Measurements from ENCODE around the gene SLC25A20.

The SLC25A20 gene

DNA sequence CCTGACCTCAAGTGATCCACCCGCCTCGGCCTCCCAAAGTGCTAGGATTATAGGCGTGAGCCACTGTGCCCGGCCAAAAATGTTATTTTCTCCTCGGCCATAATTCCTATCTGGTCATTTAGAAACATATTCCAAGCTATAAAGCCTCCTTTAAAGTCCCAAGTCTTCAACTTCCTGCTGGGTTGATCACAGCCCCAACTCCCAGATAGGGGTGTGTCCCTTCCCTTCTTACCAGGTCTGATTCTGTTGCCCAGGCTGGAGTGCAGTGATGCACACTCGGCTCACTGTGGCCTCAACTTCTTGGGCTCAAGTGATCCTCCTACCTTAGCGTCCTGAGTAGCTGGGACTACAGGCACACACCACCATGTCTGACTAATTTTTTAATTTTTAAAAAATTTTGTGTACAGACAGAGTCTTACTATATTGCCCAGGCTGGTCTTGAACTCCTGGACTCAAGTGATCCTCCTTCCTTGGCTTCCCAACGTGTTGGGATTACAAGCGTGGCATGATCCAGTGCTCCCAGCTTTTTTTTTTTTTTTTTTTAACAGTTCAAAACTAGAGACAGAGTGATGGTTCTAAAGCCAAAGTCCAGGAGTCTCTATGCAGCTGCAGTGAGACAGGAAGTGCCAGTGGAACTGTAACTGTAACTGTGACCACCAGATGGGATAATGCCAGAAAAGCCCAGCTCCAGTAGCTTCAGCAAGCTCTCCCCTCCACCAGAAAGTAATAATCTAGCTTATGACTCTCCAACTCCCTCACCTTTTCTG lies 42.8 kb downstream of the SLC25A20 start:
- no peak for TF ChIP-seq NFIC (IDR thresholded peaks at IDR 0.05)
- no peak for TF ChIP-seq CREB1 (IDR thresholded peaks at IDR 0.05; ENCODE audit: low read depth)
- TF ChIP-seq TAF1 (IDR thresholded peaks at IDR 0.05; ENCODE audit: low read depth): no peak
- no peak for TF ChIP-seq RAD21 (IDR thresholded peaks at IDR 0.05; ENCODE audit: low read depth)
- TF ChIP-seq FOXM1 (IDR thresholded peaks at IDR 0.05; ENCODE audit: borderline replicate concordance, low read depth): no peak
- TF ChIP-seq, protein P1, sequence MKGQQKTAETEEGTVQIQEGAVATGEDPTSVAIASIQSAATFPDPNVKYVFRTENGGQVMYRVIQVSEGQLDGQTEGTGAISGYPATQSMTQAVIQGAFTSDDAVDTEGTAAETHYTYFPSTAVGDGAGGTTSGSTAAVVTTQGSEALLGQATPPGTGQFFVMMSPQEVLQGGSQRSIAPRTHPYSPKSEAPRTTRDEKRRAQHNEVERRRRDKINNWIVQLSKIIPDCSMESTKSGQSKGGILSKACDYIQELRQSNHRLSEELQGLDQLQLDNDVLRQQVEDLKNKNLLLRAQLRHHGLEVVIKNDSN (IDR thresholded peaks at IDR 0.05): no peak
- no peak for TF ChIP-seq EGR1 (IDR thresholded peaks at IDR 0.05)
- TF ChIP-seq YY1 (IDR thresholded peaks at IDR 0.05; ENCODE audit: low read depth): no peak
- no peak for TF ChIP-seq TCF12 (IDR thresholded peaks at IDR 0.05; ENCODE audit: low read depth)
- no peak for TF ChIP-seq CEBPB (IDR thresholded peaks at IDR 0.05)
- TF ChIP-seq, protein P2, sequence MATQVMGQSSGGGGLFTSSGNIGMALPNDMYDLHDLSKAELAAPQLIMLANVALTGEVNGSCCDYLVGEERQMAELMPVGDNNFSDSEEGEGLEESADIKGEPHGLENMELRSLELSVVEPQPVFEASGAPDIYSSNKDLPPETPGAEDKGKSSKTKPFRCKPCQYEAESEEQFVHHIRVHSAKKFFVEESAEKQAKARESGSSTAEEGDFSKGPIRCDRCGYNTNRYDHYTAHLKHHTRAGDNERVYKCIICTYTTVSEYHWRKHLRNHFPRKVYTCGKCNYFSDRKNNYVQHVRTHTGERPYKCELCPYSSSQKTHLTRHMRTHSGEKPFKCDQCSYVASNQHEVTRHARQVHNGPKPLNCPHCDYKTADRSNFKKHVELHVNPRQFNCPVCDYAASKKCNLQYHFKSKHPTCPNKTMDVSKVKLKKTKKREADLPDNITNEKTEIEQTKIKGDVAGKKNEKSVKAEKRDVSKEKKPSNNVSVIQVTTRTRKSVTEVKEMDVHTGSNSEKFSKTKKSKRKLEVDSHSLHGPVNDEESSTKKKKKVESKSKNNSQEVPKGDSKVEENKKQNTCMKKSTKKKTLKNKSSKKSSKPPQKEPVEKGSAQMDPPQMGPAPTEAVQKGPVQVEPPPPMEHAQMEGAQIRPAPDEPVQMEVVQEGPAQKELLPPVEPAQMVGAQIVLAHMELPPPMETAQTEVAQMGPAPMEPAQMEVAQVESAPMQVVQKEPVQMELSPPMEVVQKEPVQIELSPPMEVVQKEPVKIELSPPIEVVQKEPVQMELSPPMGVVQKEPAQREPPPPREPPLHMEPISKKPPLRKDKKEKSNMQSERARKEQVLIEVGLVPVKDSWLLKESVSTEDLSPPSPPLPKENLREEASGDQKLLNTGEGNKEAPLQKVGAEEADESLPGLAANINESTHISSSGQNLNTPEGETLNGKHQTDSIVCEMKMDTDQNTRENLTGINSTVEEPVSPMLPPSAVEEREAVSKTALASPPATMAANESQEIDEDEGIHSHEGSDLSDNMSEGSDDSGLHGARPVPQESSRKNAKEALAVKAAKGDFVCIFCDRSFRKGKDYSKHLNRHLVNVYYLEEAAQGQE (IDR thresholded peaks at IDR 0.05; ENCODE audit: low read depth): no peak

DNA sequence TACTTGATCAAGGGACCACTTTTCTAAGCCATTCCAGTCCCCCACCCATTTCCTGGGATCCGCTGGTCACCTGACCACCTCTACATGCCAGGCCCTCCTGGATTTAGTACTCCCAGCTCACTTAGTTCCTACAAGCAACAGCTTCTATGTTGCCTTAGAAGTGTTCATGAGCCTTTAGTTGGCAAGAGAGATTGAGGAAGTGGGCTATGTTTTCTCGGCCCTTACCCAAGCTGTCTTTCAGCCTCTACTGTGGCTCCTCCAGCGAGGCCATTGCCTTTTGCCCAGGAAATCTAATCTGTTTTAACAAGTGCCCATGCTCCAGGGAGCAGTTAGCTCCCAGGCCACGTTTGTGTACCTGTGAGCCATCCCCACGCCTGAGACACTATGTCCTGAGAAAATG lies 46.5 kb downstream of the SLC25A20 start:
- TF ChIP-seq TAF1 (IDR thresholded peaks at IDR 0.05; ENCODE audit: low read depth) (no peak), ZBTB7A (IDR thresholded peaks at IDR 0.05; ENCODE audit: low read depth) (no peak), RAD21 (IDR thresholded peaks at IDR 0.05; ENCODE audit: low read depth) (no peak), EP300 (IDR thresholded peaks at IDR 0.05; ENCODE audit: borderline replicate concordance) (no peak), NFIC (IDR thresholded peaks at IDR 0.05) (no peak), EGR1 (IDR thresholded peaks at IDR 0.05) (no peak), TCF12 (IDR thresholded peaks at IDR 0.05; ENCODE audit: low read depth) (no peak), CREB1 (IDR thresholded peaks at IDR 0.05; ENCODE audit: low read depth) (no peak), FOXM1 (IDR thresholded peaks at IDR 0.05; ENCODE audit: borderline replicate concordance, low read depth) (no peak), TEAD4 (IDR thresholded peaks at IDR 0.05) (no peak), CEBPB (IDR thresholded peaks at IDR 0.05) (no peak), YY1 (IDR thresholded peaks at IDR 0.05; ENCODE audit: low read depth) (no peak)
- TF ChIP-seq, protein P3, sequence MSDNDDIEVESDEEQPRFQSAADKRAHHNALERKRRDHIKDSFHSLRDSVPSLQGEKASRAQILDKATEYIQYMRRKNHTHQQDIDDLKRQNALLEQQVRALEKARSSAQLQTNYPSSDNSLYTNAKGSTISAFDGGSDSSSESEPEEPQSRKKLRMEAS (IDR thresholded peaks at IDR 0.05): no peak
- TF ChIP-seq, protein P2 (IDR thresholded peaks at IDR 0.05; ENCODE audit: low read depth): no peak
- TF ChIP-seq, protein P1 (IDR thresholded peaks at IDR 0.05): no peak

DNA sequence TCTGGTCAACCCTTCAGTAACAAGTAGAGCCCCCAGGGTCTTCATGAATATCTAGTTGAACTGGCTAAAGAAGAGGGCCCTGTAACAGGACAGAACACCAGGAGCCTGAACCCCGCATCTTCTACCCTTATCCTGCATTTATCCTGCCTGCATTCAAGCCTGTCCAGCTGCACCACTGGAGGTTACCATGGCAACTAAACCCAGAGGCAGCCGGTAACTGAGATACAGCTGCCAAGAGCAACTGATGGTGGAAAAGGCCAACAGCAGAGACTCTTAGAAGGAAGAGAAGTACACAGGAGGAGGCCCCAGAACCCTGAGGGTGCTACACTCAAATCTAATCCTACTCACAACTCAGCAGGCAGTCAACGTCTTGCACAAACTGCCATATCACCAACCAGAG lies 47.3 kb downstream of the SLC25A20 start:
- TF ChIP-seq EP300 (IDR thresholded peaks at IDR 0.05; ENCODE audit: borderline replicate concordance): no peak
- no peak for TF ChIP-seq TEAD4 (IDR thresholded peaks at IDR 0.05)
- TF ChIP-seq, protein P1 (IDR thresholded peaks at IDR 0.05): no peak
- TF ChIP-seq, protein P3 (IDR thresholded peaks at IDR 0.05): no peak
- no peak for TF ChIP-seq CEBPB (IDR thresholded peaks at IDR 0.05)
- TF ChIP-seq YY1 (IDR thresholded peaks at IDR 0.05; ENCODE audit: low read depth): no peak
- no peak for TF ChIP-seq CREB1 (IDR thresholded peaks at IDR 0.05; ENCODE audit: low read depth)
- TF ChIP-seq EGR1 (IDR thresholded peaks at IDR 0.05): no peak
- no peak for TF ChIP-seq ZBTB7A (IDR thresholded peaks at IDR 0.05; ENCODE audit: low read depth)
- TF ChIP-seq RAD21 (IDR thresholded peaks at IDR 0.05; ENCODE audit: low read depth): no peak
- TF ChIP-seq NFIC (IDR thresholded peaks at IDR 0.05): no peak
- no peak for TF ChIP-seq TCF12 (IDR thresholded peaks at IDR 0.05; ENCODE audit: low read depth)
- TF ChIP-seq TAF1 (IDR thresholded peaks at IDR 0.05; ENCODE audit: low read depth): no peak
- TF ChIP-seq, protein P2 (IDR thresholded peaks at IDR 0.05; ENCODE audit: low read depth): no peak
- no peak for TF ChIP-seq FOXM1 (IDR thresholded peaks at IDR 0.05; ENCODE audit: borderline replicate concordance, low read depth)

All from Ishikawa (cell line).